Measurements from ENCODE around the gene NAALADL2.
A peak's percentile ranks its signal among the peaks of the same experiment; 100 is the strongest.

The NAALADL2 gene

DNA sequence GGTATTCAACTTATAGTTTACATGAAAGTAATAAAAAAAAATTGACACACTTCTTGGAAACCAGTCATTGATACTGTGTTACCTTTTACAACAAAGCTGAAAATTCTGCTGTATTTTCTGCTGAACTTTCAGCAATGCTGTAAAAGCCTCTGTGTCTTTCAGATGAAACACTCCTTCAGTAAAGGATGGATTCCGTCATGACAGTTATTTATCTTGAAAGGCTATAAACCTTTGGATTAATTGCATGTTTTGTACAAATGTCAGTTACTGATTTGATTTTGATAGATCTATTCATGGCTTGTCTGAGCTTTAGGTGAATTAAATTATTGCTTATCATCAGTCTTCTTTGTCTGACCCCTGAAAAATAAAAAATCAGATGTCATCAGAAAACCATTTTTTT, 355.1 kb downstream of the NAALADL2 start:
- DNase-seq = no peak

DNA sequence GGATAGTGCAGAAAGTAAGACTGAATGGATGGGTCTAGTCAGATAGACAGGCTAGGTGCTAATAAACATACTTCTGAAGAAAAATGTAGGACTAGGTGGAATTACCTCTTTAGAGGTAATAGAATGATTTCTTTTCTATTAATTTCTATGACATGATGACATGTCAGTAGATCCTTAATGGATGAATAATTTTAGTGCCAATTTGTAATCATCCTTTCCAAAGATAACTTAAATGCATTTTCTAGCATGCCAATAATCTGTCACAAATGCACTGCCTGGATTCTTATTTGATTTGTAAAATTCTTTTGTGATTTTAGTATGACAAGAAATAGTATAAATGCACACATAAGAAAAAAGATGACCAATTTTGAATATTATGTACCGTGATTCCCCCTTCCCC, 356.7 kb downstream of the NAALADL2 start:
- no peak for DNase-seq

DNA sequence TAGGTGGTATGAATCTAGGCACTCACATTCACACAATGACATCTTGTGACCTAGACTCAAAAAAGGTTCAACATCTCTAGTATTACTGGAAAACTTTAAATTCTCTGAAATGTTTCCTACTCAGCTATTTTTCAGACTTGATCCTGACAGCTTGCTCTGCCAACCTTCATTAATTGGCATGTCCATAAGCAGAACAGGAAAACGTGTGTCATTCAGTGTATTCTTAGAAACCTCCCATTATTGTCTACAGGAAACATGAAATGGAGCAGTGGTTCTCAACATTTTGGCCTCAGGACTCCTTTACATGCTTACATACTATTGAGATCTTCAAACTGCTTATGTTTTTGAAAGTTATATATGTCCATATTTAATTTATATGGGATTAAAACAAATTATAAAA, 363.2 kb downstream of the NAALADL2 start:
- no peak for DNase-seq

DNA sequence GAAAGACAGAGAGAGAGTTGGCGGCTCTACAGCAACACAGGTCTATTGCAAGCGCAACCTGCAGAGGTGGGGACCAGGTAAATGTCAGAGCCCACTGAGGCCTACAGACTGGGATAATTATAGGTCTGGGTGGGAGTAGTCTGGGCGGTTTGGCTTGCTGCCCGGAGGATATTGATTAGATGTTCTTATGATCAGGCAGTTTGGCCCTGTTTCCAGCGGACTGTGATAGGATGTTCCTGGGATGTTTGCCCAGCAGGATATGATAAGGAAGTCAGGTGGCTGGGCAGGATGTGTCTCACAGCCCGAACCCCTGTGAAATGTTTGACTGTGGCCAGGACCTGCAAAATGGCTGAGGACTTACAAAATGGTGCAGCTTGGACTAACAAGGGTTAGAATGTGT, 364.9 kb downstream of the NAALADL2 start:
- DNase-seq = no peak

DNA sequence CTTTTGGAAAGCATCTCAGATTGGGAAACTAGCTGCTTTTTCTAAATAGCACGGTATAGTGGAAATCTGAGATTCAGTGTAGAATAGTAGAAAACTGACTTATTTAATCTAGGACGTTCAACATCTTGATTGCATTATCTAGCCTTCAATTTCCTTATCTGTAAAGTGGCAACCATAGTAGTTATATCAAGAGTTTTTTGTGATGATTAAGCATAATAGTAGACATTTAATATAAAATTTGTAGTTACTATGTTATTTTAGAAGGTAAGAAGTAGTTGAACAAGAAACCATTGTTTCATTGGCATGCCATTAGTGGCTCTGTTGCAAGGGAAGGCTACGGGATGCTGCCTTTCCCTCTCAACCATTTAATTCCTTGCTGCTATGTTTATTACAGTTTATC, 367.3 kb downstream of the NAALADL2 start:
- no peak for DNase-seq

DNA sequence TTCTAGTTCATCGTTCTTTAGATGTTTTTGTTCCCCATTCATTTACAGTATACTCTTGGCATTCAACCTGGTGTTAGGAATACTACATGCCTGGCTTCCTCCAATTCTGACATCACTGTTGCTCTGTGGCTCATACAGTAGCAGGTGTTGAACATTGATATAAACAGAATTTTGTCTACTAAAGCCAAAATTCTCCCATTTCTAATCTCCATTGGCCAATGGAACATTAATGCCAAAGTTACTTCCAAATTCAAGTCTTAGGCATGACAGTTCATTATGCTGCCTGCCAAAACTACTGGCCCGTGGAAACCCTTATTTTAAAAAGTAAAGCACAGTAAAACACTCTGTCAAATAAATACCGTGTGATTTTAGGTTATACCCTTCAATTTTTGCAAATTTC, 368.0 kb downstream of the NAALADL2 start:
- no peak for DNase-seq

DNA sequence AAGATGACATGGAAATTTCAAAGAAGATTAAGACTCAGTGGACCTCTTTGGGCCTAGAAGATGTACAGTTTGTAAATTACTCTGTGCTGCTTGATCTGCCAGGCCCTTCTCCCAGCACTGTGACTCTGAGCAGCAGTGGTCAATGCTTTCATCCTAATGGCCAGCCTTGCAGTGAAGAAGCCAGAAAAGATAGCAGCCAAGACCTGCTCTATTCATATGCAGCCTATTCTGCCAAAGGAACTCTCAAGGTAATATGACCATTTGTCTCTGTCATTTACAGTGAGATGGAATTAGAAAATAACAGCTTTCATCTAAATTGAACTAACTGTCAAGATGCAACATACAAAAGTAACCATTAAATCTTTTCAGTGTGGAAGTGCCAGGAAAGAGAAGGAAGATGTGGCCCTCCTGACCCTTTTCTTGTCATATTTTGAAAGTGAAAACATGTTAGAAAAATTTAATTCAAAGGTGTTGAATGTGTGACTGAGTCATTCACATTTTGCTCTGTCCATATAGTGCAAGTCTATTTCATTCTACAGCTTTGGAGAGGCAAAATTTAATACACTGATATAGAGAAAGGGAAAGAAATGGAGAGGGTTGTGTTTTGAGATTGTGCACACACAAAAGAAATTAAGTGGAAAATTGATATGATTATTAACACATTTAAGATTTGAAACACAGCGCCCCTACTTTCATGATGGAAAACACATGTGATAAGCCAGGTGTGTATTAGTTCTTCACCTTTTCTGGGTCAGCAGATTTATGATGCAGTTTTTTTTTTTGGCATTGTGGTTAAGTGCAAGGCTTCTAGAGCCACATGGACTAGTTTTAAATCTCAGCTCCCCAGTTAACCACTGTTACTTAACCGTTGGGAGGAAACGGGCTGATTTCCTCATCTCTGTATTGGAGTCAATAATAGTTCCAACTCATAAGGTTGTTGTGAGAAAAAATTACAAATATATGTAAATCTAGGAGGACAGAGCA, 375.1 kb downstream of the NAALADL2 start:
- DNase-seq = no peak

DNA sequence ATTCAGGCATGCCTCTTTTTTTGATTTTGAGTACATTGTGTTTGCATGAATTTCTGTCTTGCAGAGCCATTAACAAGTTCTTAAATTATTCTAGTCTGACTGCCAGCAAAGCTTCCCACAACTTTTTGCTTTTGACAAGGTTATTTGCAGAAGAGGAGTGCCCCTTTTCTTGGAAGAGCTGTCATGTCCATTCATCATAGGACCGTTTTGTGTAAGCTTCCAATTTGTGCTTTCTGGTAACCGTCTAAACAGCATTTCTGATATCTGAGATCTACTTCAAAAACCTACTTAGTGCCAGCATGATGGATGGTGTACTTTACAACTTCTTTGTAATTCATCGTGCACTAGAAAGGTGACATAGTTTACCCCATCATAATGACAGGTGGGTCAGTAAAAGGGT, 379.7 kb downstream of the NAALADL2 start:
- peak; percentile 25 for DNase-seq

DNA sequence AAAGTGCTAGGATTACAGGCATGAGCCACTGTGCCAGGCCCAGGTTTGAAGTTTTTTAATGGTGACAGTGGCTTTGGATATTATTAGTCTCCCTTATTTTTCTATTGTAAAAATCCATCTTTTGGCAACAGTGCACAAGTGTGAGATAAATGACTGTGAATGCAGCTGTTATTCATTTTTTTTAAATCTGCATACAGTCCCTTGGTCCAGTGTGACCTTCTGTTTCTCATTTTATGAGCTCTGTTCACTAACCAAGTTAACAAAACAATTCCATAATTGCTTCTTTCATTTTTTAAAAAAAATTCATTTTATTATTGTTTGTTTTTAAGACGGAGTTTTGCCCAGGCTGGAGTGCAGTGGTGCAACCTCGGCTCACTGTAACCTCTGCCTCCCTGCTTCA, 381.8 kb downstream of the NAALADL2 start:
- DNase-seq = no peak

DNA sequence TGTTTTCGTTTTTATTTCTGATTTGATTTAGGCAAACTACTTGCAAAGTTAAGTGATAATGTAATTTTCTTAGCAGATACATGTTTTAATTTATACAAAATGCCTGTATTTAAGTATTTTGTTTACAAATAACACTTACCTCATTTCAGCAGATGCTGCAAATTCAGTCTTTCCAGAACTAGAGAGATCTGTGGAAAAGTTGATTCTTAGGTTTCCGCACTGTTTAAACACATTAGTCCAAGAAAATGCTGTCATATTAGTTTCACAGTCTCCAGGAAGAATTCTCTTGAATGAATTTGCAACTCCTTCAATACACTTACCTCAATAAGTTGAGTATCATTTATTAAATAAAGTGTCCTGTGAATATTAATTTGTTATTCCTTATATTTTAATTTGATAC, 383.1 kb downstream of the NAALADL2 start:
- no peak for DNase-seq

DNA sequence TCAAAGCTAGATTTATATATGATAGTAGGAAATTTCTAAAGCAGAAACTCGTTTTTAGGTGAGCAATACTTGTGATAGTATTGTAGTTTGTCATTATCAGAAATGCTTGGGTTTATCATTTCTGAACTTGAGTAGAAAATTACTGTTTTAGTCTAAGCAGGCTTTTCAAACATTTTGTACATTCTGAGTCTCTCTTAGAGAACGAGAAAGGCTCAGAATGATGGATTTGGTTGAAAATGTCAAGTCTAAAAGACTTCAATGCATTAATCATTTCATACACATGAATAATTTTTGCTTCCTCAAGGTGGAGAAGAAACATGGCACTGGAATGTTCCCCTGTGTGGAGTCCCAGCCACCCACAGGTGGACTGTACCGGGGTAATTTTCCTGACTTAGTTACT, 387.1 kb downstream of the NAALADL2 start:
- no peak for DNase-seq

DNA sequence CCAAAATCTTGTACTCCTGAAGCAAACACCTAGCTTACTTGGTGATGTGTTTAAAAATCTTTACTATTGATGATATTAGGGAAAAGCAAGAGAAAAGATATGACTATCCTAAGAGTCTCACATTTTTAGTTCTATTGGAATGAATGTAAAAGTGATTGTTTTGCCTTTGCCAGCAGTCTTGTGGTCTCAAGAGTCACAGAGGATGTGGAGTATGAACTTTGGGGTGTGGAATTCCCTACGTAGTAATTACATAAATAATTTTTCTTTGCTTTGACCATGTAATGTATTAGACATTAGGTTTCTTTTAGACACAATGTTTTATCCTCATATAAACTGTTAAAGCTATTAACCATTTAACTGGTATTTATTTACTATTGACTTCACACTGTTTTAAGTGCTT, 387.6 kb downstream of the NAALADL2 start:
- DNase-seq = no peak

DNA sequence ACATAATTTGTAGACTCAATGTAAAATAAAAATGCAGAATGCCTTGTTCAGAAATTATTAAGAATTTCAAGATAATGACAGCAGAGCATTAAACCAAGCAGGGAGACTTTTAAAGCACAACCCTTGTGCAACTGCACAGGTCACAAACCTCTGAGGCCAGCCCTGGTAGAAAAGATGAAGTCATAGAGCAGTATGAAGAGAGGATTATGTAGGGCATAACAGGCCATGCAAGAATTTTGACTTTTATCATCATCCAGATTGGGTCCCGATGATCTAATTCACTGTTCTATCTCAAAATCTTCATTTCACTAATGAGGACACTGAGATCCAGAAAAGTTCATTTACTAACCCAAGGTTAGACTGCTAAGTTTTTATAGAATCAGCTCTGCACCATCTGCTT, 388.5 kb downstream of the NAALADL2 start:
- DNase-seq = no peak

DNA sequence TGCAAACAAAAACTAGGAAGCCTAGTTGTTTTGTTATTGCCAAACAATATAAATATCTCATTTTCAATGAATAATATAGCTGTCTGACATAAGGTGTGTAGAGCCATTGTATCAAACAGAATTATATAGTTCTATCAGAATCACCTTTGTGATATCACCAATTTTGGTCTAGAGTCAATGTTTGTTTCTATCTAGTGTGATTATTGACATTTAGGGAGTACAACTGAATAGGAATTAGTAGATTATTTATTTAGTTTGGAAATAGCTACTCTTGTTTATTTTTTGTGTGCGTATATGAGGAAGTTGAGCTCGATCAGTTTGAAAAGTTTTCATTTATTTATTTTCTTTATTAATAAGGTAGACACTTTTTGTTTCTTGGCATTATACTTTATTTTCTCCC, 389.7 kb downstream of the NAALADL2 start:
- DNase-seq = no peak

DNA sequence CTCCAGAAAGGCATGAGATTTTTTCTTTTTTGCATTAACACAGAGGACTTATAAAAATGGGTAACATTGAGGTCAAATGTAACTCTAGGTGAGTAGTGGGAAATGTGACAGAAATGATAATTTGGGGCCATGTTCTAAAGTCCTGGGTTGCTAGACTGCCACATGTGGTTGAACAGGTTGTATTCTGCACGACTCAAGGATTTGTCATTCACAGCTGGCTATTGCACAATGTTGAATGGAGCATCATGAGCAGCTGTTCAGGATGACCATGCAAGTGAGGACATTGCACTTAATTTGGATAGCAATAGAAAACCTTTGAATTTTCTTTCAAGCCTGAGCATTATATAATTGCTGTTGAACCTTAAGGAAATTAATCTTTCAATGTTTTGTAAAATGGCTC, 396.6 kb downstream of the NAALADL2 start:
- DNase-seq = no peak

DNA sequence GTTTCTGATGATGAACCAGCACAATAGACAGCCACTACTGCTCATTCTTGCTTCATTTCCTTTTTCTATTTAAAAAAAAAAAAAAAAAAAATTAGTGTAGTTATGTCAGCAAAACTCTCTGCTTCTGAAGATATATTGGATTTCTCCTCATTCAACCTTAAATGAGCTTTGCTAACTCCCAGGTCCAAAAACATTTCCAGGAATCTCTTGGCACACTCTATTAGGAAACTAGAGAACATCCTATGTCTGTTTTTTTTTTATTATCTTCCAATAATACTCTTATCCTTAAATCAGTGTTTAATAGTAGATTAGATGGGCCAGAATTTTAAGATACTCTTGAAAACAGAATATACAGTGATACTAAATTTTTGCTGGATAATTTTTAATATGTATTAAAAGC, 398.0 kb downstream of the NAALADL2 start:
- DNase-seq = no peak

DNA sequence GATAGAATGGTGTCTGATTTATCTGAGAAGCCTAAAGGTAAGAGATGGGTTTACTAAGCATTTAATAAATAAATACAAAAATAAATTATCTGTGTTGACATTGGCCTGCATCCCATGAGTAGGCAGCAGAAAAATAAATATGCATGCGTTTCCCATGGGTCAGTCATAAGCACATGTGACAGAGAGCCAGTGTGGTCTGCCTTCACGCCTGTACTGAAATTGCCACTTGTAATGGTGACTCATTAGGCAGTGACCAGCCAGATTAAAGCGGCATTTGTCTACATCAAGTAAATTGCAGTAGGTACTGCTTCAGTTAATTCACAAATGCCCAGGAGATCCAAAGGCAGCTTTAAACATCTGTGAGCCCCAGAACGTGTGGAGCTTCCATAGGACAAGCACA, 399.6 kb downstream of the NAALADL2 start:
- no peak for DNase-seq

DNA sequence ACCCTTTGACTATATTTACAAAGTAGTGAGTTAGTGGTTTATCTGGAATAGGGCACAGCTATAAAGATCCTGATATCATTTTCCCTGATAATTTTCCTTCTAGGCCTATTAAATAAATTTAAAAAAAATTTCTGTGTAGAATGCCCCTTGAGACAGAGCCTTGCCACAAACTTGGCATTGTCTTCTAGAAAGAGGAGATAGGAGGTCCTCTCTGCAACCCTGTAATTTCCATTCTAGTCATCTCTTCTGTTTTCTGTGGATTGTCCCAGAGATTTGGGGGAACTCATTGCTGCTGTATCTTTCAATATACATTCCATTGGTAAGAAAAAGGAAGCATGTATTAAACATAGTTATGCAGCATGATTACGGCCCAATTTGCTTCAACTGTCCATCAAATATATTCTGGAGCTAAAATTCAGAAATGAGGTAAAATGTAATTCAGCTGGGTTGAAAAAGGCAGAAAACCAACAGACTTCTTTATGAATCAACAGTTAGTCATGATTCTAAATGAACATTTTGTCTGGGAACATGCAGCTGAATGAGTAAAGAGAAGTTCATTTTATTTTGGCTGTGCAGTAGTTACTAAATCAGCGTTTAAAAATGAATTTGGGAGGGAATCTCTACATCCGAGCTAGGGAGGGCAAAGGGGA, 401.1 kb downstream of the NAALADL2 start:
- DNase-seq = no peak

DNA sequence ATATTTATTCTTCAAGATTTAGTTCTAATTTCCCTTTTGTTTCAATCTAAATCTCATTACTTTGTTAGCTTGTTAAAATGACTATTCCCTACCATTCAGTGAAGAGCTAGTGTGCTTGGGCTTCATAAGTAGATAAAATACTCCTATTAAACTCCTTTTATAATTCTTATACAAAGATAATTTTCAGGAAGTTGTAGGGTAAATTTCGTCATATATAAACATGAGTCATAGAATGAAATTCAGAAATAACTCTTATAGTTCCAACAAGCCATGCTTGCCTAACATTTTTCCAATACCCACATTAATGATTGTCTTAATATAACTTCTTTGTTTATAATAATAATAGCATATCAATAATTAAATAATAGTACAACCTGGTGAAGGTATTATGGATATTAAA, 407.3 kb downstream of the NAALADL2 start:
- no peak for DNase-seq

DNA sequence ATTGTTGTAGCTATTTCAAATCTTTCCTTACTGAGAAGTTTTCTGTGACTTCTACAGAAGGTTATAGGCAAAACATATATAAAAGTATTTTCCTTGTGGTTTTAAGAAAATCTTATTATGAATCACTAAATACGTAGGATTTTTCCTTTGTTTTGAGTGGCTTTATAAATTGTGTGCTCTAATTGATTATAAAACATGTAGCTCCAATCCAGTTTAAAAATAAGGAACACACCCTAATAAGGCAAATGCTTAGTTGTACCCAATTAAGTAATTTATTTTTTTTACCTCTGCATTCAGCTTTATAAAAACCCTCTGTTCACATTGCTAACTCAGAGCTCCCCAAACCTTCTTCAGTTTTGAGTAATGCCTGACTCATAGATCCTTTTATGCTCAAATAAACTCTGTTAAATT, 408.0 kb downstream of the NAALADL2 start:
- DNase-seq = no peak

DNA sequence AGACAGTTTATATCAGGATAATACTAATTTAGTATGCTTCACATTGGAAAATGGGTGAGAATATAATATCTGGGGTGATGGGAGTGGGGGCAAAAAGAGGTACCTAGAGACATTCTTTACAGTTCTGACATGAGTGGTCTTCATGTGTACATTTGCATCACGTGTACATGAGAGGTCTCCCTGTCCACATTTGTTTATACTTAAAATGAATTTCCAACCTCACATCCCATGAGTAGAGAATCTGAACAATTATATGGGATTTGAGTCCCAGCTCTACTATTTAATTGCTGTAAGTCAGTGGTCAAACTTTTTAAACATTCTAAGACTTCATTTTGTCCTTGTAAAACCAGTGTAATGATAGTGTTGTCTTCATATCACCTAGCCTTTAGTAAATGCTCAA, 408.4 kb downstream of the NAALADL2 start:
- DNase-seq = no peak

DNA sequence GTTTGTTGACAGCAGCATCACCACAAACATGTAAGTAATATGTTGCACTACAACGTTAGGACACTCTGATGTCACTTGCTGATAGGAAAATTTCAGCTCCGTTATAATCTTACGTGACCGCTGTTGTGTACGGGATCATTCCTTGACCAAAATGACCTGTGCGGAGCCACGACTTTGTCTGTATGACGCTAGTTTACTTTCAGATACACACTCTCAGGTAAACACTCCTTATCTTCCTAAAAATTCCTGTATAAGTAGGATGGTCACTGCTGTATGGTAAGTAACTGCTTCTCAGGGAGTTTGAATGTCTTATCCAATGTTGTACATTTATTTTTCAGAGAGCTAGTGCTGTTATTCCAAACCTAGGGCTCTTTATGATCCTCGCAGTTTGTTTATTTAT, 410.3 kb downstream of the NAALADL2 start:
- DNase-seq = no peak

DNA sequence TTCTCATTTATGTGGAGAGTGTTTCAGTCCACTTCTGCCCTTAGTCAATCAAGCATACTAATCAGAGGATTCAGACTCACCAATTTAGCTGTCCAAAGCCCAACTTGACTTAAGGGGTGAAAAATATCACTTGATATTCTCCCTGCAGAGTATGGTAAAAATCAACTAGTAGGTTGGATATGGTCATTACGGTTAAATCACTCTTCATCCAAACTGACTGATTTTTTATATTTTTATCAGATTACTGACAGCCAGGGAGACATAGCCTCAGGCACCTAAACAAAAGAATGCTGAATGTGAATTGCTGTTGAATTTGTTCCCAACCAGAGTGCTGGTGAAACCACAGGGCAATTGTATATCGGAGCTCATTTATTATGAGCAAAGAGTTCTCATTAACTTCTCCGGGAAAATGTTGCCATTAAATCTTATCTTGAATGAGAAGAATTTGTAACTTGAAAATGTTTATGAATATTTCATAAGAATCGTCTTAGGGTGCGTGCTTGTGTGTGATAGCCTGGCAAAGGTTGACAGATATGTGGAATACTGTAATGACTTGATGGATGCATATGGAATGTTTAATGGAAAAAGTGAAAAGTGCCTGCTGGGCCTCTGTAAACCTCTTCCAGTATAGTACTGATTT, 411.2 kb downstream of the NAALADL2 start:
- DNase-seq = peak; percentile 75

DNA sequence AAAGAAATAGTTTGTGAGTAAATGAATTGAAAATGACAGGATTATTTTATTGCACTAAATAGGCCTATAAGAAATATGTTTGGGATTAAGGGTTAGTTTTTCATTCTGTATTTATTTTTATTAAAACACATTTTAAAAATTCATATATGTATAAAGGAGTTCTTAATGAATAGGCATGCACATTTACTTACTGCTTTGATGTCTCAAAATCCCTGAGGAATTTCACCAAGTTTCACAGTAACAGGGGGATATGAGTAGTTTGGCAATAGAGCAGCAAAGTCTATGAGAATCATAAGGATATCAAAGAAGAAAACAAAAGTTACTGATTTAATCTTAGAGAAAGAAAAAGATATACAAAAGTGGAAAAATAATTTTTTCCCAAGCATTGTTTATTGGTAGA, 411.7 kb downstream of the NAALADL2 start:
- no peak for DNase-seq
